HEK293T (cell line): ENCODE data around the gene ANKS1A.

ENCODE experiments used
- FOXA1 ChIP-seq: fragments of 450-650 bp; IDR thresholded peaks from 2 replicates; pipeline ENCODE4 v1.6.1; 2016; ENCODE audit warnings: mild to moderate bottlenecking
- FOXK2 ChIP-seq: fragments of 450-650 bp; IDR thresholded peaks from 2 replicates; pipeline ENCODE4 v1.6.1; 2016; ENCODE audit warnings: mild to moderate bottlenecking
- FOXM1 ChIP-seq: fragments of 450-650 bp; IDR thresholded peaks from 2 replicates; pipeline ENCODE4 v1.6.1; 2017; ENCODE audit warnings: mild to moderate bottlenecking, borderline replicate concordance
- L3MBTL2 ChIP-seq: fragments of 450-650 bp; conservative IDR thresholded peaks from 2 replicates; pipeline ENCODE4 v1.6.1; 2016; ENCODE audit warnings: mild to moderate bottlenecking
- PKNOX1 ChIP-seq: fragments of 450-650 bp; IDR thresholded peaks from 2 replicates; pipeline ENCODE4 v1.6.1; 2016
- SP1 ChIP-seq: fragments of 450-650 bp; IDR thresholded peaks from 2 replicates; pipeline ENCODE4 v1.6.1; 2017
- SUZ12 ChIP-seq: fragments of 450-650 bp; IDR thresholded peaks from 2 replicates; pipeline ENCODE4 v1.6.1; 2016; ENCODE audit warnings: mild to moderate bottlenecking
- ZNF384 ChIP-seq: fragments of 450-650 bp; IDR thresholded peaks from 2 replicates; pipeline ENCODE4 v1.6.1; 2016

GRCh38 chr6:34957231-34957783 lies 68.3 kb downstream of the ANKS1A start:
- TF ChIP-seq PKNOX1 (no peak), FOXK2 (no peak), ZNF384 (no peak), SUZ12 (no peak), FOXA1 (no peak), SP1 (no peak), L3MBTL2 (no peak), FOXM1 (no peak)
